MM.1S (cell line): ENCODE data around the gene PTPRO.

ENCODE experiments used
- DNase-seq: peaks from one replicate; pipeline ENCODE4 v3.0.0-alpha.2; 2015
- H2AFZ ChIP-seq: fragments of 300-600 bp; sonication (generic); 2 replicates; pipeline ENCODE4 v1.6.0; 2016; ENCODE audit warnings: antibody characterized with exemption, low read length
- H3F3A ChIP-seq: fragments of 300-600 bp; sonication (generic); 2 replicates; pipeline ENCODE4 v1.6.1; 2016; ENCODE audit warnings: mild to moderate bottlenecking, antibody characterized with exemption, low read length, moderate library complexity, mixed read lengths; ENCODE audit not compliant: insufficient read depth
- H3K27ac ChIP-seq: fragments of 300-600 bp; sonication (generic); 2 replicates; pipeline ENCODE4 v1.5.1; 2016; ENCODE audit warnings: mild to moderate bottlenecking, low read length
- H3K27me3 ChIP-seq: fragments of 300-600 bp; sonication (generic); replicated peaks from 2 replicates; pipeline ENCODE4 v1.6.0; 2016; ENCODE audit warnings: low read length; ENCODE audit not compliant: insufficient read depth
- H3K36me3 ChIP-seq: fragments of 300-600 bp; sonication (generic); replicated peaks from 2 replicates; pipeline ENCODE4 v1.6.1; 2016; ENCODE audit warnings: mild to moderate bottlenecking, low read length, mixed read lengths; ENCODE audit not compliant: insufficient read depth
- H3K4me1 ChIP-seq: fragments of 300-600 bp; sonication (generic); 2 replicates; pipeline ENCODE4 v1.6.1; 2016; ENCODE audit warnings: low read length, mixed read lengths
- H3K4me2 ChIP-seq: fragments of 300-600 bp; sonication (generic); 2 replicates; pipeline ENCODE4 v1.6.0; 2016; ENCODE audit warnings: low read depth, low read length
- H3K4me3 ChIP-seq: fragments of 300-600 bp; sonication (generic); 2 replicates; pipeline ENCODE4 v1.5.1; 2016; ENCODE audit warnings: low read length, mixed read lengths
- H3K79me2 ChIP-seq: fragments of 300-600 bp; sonication (generic); 2 replicates; pipeline ENCODE4 v1.6.1; 2016; ENCODE audit warnings: mixed run types, low read length, mixed read lengths
- H3K9ac ChIP-seq: fragments of 300-600 bp; sonication (generic); 2 replicates; pipeline ENCODE4 v1.6.1; 2016; ENCODE audit warnings: low read length, mixed read lengths
- H3K9me2 ChIP-seq: fragments of 300-600 bp; sonication (generic); replicated peaks from 2 replicates; pipeline ENCODE4 v1.6.1; 2016; ENCODE audit warnings: mild to moderate bottlenecking, low read length, mixed read lengths; ENCODE audit not compliant: insufficient read depth
- H3K9me3 ChIP-seq: fragments of 300-600 bp; sonication (generic); replicated peaks from 2 replicates; pipeline ENCODE4 v1.6.1; 2016; ENCODE audit warnings: mild to moderate bottlenecking, low read length, mixed read lengths; ENCODE audit not compliant: insufficient read depth
- H4K20me1 ChIP-seq: fragments of 300-600 bp; sonication (generic); 2 replicates; pipeline ENCODE4 v1.6.1; 2016; ENCODE audit warnings: mild to moderate bottlenecking, low read length, moderate library complexity, mixed read lengths; ENCODE audit not compliant: insufficient read depth
- EZH2 ChIP-seq: fragments of 300-600 bp; sonication (generic); optimal IDR thresholded peaks from 2 replicates; pipeline ENCODE3; 2017; ENCODE audit warnings: low read depth, mild to moderate bottlenecking, antibody characterized with exemption, low read length, mixed read lengths
- EZH2phosphoT487 ChIP-seq: fragments of 300-600 bp; sonication (generic); IDR thresholded peaks from 2 replicates; pipeline ENCODE4 v1.6.1; 2018; ENCODE audit warnings: antibody characterized with exemption, low read length
- TF ChIP-seq, protein P1 (sequence below): fragments of 300-600 bp; sonication (generic); IDR thresholded peaks from 2 replicates; pipeline ENCODE4 v1.5.1; 2016; ENCODE audit warnings: antibody characterized with exemption, low read length, mixed read lengths

Gene PTPRO

DNA sequence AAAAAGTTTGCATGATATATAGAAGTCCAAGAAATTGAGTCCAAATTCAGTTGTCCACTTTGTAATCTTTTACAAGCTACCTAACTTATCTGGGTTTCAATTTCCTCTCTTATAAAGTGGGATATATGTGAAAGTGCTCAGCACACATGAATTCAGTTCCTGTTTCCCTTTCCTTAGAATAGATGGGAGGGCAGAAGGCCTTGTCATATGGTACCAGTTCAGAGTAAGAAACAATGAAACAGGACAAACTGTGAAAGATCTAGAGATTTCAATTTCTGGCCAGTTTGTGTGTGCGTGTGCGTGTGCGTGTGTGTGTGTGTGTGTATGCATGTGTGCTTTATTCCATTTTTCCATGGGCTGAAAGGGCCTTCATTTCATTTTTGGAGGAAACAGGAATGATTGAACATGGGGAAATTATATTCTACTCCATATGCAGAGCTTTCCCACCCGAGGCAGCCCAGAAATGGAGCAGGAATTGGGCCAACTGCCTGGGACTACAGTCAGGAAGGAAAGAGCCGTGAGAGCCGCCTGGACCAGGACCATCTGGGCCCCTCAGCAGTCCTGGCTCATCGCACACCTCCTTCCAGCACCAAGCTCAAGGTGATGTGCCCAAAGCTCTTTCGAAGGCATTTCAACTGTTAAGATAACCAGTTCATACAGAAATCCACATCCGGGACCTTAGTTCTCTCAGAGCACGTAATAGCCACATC, 283.7 kb downstream of the PTPRO start:
- H3K79me2 ChIP-seq, result no peaks in the 10 kb centered on the region
- no peaks in the 10 kb centered on the region for H3K9me2 ChIP-seq
- no peaks in the 10 kb centered on the region for H3F3A ChIP-seq
- no peaks in the 10 kb centered on the region for H3K27me3 ChIP-seq
- DNase-seq, result no peak
- no peaks in the 10 kb centered on the region for H3K36me3 ChIP-seq
- TF ChIP-seq EZH2 (no peak), EZH2phosphoT487 (no peak)
- TF ChIP-seq, protein P1, sequence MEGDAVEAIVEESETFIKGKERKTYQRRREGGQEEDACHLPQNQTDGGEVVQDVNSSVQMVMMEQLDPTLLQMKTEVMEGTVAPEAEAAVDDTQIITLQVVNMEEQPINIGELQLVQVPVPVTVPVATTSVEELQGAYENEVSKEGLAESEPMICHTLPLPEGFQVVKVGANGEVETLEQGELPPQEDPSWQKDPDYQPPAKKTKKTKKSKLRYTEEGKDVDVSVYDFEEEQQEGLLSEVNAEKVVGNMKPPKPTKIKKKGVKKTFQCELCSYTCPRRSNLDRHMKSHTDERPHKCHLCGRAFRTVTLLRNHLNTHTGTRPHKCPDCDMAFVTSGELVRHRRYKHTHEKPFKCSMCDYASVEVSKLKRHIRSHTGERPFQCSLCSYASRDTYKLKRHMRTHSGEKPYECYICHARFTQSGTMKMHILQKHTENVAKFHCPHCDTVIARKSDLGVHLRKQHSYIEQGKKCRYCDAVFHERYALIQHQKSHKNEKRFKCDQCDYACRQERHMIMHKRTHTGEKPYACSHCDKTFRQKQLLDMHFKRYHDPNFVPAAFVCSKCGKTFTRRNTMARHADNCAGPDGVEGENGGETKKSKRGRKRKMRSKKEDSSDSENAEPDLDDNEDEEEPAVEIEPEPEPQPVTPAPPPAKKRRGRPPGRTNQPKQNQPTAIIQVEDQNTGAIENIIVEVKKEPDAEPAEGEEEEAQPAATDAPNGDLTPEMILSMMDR, result no peak
- H3K4me1 ChIP-seq, result no peaks in the 10 kb centered on the region
- H3K9me3 ChIP-seq, result no peaks in the 10 kb centered on the region
- no peaks in the 10 kb centered on the region for H4K20me1 ChIP-seq
- H3K9ac ChIP-seq, result no peak overlapping the region
- H2AFZ ChIP-seq, result no peak overlapping the region
- H3K27ac ChIP-seq, result no peak overlapping the region
- H3K4me2 ChIP-seq, result no peak overlapping the region
- H3K4me3 ChIP-seq, result no peak overlapping the region

DNA sequence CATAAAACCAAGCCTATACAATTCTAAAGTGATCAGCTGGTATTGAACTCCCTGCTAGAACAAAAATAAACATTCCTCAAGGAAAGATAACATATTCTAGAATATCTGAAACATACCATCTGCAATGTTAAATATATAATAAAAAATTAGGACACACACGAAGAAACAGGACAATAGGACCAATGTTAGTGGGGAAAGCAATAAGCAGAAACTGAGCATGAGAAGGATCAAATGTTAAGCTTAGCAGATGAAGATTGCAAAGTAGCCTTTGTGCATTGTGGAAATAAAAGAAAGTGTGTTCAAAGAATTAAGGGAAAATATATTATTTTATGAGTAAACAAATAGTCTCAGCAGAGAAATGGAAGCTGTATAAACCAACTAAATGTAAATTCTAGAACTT, 286.1 kb downstream of the PTPRO start:
- H2AFZ ChIP-seq, result no peak overlapping the region
- no peaks in the 10 kb centered on the region for H3K9me2 ChIP-seq
- no peaks in the 10 kb centered on the region for H3K9me3 ChIP-seq

DNA sequence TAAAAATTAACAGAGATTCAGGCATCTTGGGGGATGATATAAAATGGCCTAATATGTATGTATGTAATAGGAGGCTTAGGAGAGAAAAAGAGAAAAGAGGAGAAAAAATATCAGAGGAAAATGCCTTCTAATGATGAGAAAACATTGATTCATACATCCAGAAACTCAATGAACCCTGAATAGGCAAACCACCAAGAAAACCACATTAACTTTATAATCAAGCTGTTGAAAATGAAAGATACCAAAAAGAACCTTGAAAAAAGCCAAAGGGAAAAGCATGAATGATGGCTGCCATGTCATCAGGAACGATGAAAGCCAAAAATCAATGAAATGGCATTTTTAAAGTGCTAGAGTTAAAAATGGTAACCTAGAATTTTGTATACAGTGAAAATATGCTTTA, 286.6 kb downstream of the PTPRO start:
- no peak overlapping the region for H3K27ac ChIP-seq
- no peak for DNase-seq

More for the DNA sequence above, 286.1 kb downstream of the PTPRO start:
- H3F3A ChIP-seq, result no peaks in the 10 kb centered on the region
- TF ChIP-seq, protein P1, result no peak
- no peak for TF ChIP-seq EZH2
- TF ChIP-seq EZH2phosphoT487, result no peak
- no peaks in the 10 kb centered on the region for H3K36me3 ChIP-seq
- no peak for DNase-seq
- H3K27ac ChIP-seq, result no peak overlapping the region
- H4K20me1 ChIP-seq, result no peaks in the 10 kb centered on the region
- no peak overlapping the region for H3K4me3 ChIP-seq
- H3K27me3 ChIP-seq, result no peaks in the 10 kb centered on the region
- no peak overlapping the region for H3K4me2 ChIP-seq
- no peak overlapping the region for H3K9ac ChIP-seq
- H3K79me2 ChIP-seq, result no peaks in the 10 kb centered on the region
- H3K4me1 ChIP-seq, result no peaks in the 10 kb centered on the region

More for the DNA sequence above, 286.6 kb downstream of the PTPRO start:
- Histone ChIP-seq H3K4me1 (no peaks in the 10 kb centered on the region), H3K9me3 (no peaks in the 10 kb centered on the region), H3K27me3 (no peaks in the 10 kb centered on the region), H2AFZ (no peak overlapping the region), H3K79me2 (no peaks in the 10 kb centered on the region), H3F3A (no peaks in the 10 kb centered on the region), H4K20me1 (no peaks in the 10 kb centered on the region), H3K9ac (no peak overlapping the region), H3K4me3 (no peak overlapping the region), H3K36me3 (no peaks in the 10 kb centered on the region), H3K9me2 (no peaks in the 10 kb centered on the region), H3K4me2 (no peak overlapping the region)
- TF ChIP-seq, protein P1, result no peak
- TF ChIP-seq EZH2 (no peak), EZH2phosphoT487 (no peak)
